HepG2 (cell line): ENCODE results near the gene TMF1. TPM values are rescaled to one million over a fixed set of nuclear protein-coding genes. Genes with fewer than 3 reads are reported as not detected.

Experiments used
- E2F1 ChIP-seq: sonication (generic); formaldehyde crosslinking; IDR thresholded peaks from 2 replicates; pipeline ENCODE4 v1.5.0; 2020; ENCODE audit warnings: missing genetic modification reagents
- FOXM1 ChIP-seq: sonication (generic); formaldehyde crosslinking; IDR thresholded peaks from 2 replicates; pipeline ENCODE4 v1.5.0; 2020; ENCODE audit warnings: missing genetic modification reagents
- HMGA1 ChIP-seq: sonication (generic); formaldehyde crosslinking; conservative IDR thresholded peaks from 2 replicates; pipeline ENCODE4 v1.4.0; 2020; ENCODE audit warnings: missing genetic modification reagents
- HOXA9 ChIP-seq: sonication (generic); formaldehyde crosslinking; IDR thresholded peaks from 2 replicates; pipeline ENCODE4 v1.8.1; 2022; ENCODE audit warnings: missing genetic modification reagents, mild to moderate bottlenecking, moderate library complexity, borderline replicate concordance
- KAT2B ChIP-seq: fragments of 150-350 bp; IDR thresholded peaks from 2 replicates; pipeline ENCODE4 v1.6.1; 2014; ENCODE audit warnings: low read depth, low read length, borderline replicate concordance
- MAFK ChIP-seq, 2 experiments: IDR thresholded peaks in 1 of 2; conservative IDR thresholded peaks in 1 of 2; 2 replicates each; pipeline ENCODE4 v1.6.1; 2011; ENCODE audit warnings: improper control_type of control experiment in 2 of 2, low read length in 2 of 2
- NFE2L1 ChIP-seq: sonication (generic); formaldehyde crosslinking; IDR thresholded peaks from 2 replicates; pipeline ENCODE4 v1.4.0; 2020; ENCODE audit warnings: missing genetic modification reagents, mild to moderate bottlenecking, borderline replicate concordance
- NR2F2 ChIP-seq: IDR thresholded peaks from 2 replicates; pipeline ENCODE4 v1.6.1; 2012; ENCODE audit warnings: low read depth, inconsistent platforms, borderline replicate concordance
- PRPF4 ChIP-seq: fragments of 200-400 bp; formaldehyde crosslinking; IDR thresholded peaks from 2 replicates; pipeline ENCODE4 v1.6.1; 2016; ENCODE audit warnings: low read length, low read depth; ENCODE audit not compliant: poor library complexity, severe bottlenecking
- RBM22 ChIP-seq: fragments of 200-400 bp; formaldehyde crosslinking; optimal IDR thresholded peaks from 2 replicates; pipeline ENCODE3; 2017; ENCODE audit warnings: mild to moderate bottlenecking, low read length, moderate library complexity
- RFXANK ChIP-seq: IDR thresholded peaks from 2 replicates; pipeline ENCODE4 v1.6.1; 2016
- SKIL ChIP-seq: sonication (generic); formaldehyde crosslinking; IDR thresholded peaks from 2 replicates; pipeline ENCODE4 v1.8.0; 2022; ENCODE audit warnings: missing genetic modification reagents, mild to moderate bottlenecking, moderate library complexity, borderline replicate concordance
- SMAD9 ChIP-seq: sonication (generic); formaldehyde crosslinking; IDR thresholded peaks from 2 replicates; pipeline ENCODE4 v1.5.1; 2020; ENCODE audit warnings: mild to moderate bottlenecking, missing genetic modification reagents
- SNAPC2 ChIP-seq: sonication (generic); formaldehyde crosslinking; IDR thresholded peaks from 2 replicates; pipeline ENCODE4 v1.8.1; 2022; ENCODE audit warnings: mild to moderate bottlenecking, missing genetic modification reagents
- SOX6 ChIP-seq, 2 experiments: fragments of 450-650 bp in 1 of 2; sonication (generic) in 1 of 2; formaldehyde crosslinking in 1 of 2; IDR thresholded peaks; 2 replicates each; pipeline versions ENCODE4 v1.4.0 to v1.6.1; 2017 to 2020; ENCODE audit warnings: antibody characterized with exemption in 1 of 2, mild to moderate bottlenecking in 1 of 2, missing genetic modification reagents in 1 of 2
- SRY ChIP-seq: sonication (generic); formaldehyde crosslinking; IDR thresholded peaks from 2 replicates; pipeline ENCODE4 v1.8.0; 2022; ENCODE audit warnings: mild to moderate bottlenecking, missing genetic modification reagents
- TOE1 ChIP-seq: sonication (generic); formaldehyde crosslinking; IDR thresholded peaks from 2 replicates; pipeline ENCODE4 v1.4.0; 2020; ENCODE audit warnings: mild to moderate bottlenecking, missing genetic modification reagents
- TRIM24 ChIP-seq: sonication (generic); formaldehyde crosslinking; IDR thresholded peaks from 2 replicates; pipeline ENCODE4 v1.8.0; 2022; ENCODE audit warnings: mild to moderate bottlenecking, missing genetic modification reagents
- ZBTB25 ChIP-seq: IDR thresholded peaks from 2 replicates; pipeline ENCODE4 v1.6.1; 2018; ENCODE audit warnings: missing genetic modification reagents
- ZNF576 ChIP-seq: sonication (generic); formaldehyde crosslinking; IDR thresholded peaks from 2 replicates; pipeline ENCODE4 v1.4.0; 2020; ENCODE audit warnings: mild to moderate bottlenecking, missing genetic modification reagents
- ZNF709 ChIP-seq: sonication (generic); formaldehyde crosslinking; IDR thresholded peaks from 2 replicates; pipeline ENCODE4 v1.5.0; 2020; ENCODE audit warnings: mild to moderate bottlenecking, missing genetic modification reagents
- ZNF800 ChIP-seq: sonication (generic); formaldehyde crosslinking; IDR thresholded peaks from 2 replicates; pipeline ENCODE4 v1.4.0; 2020; ENCODE audit warnings: missing genetic modification reagents
- ZNF839 ChIP-seq: sonication (generic); formaldehyde crosslinking; IDR thresholded peaks from 2 replicates; pipeline ENCODE4 v1.4.0; 2020; ENCODE audit warnings: missing genetic modification reagents, mild to moderate bottlenecking, borderline replicate concordance
- ZSCAN31 ChIP-seq: sonication (generic); formaldehyde crosslinking; IDR thresholded peaks from 2 replicates; pipeline ENCODE4 v1.5.0; 2020; ENCODE audit warnings: low read depth, mild to moderate bottlenecking, missing genetic modification reagents
- polyA plus RNA-seq, 8 experiments: library from polyadenylated mRNA; depleted of rRNA in 3 of 8; stranded (reverse) in 7 of 8; unstranded in 1 of 8; fragments of >200 nt; fragmentation: Illumina TruSeq in 4 of 8; extraction: Trizol in 4 of 8; gene quantifications; 2 replicates each; pipeline versions ENCODE4 v1.2.1 to v1.2.3, GENCODE V29; 2011 to 2016; ENCODE audit warnings: low read depth in 4 of 8, missing spikeins in 1 of 8, mixed read lengths in 1 of 8; ENCODE audit not compliant: insufficient read depth in 1 of 8
- total RNA-seq, 5 experiments: library from RNA; depleted of rRNA; stranded (reverse); fragments of >200 nt; fragmentation: Illumina TruSeq; extraction: Trizol; gene quantifications; 2 replicates each; pipeline ENCODE4 v1.2.3, GENCODE V29; 2016; ENCODE audit warnings: low read depth in 1 of 5

Gene TMF1
- total and polyA plus RNA-seq, 2 of the 13 experiments (the other 11 are each of a cell fraction or from before 2014, with no cell fraction given) = 12.1 to 38.4 TPM

- no peak for TF ChIP-seq SKIL (CRISPR knock-in tag)
- TF ChIP-seq TRIM24 (CRISPR knock-in tag) = no peak
- no peak for TF ChIP-seq ZSCAN31 (CRISPR knock-in tag)
- no peak for TF ChIP-seq HMGA1 (CRISPR knock-in tag)
- no peak for TF ChIP-seq RBM22
- no peak; the same call in 1 of the 2 replicates for TF ChIP-seq E2F1 (CRISPR knock-in tag)
- no peak; the same call in 1 of the 2 replicates for TF ChIP-seq ZNF709
- TF ChIP-seq MAFK (conservative IDR thresholded peaks at IDR 0.05 in 1 of 2, IDR thresholded peaks at IDR 0.05 in 1 of 2; ENCODE audit: low read length in 2 of 2) = no peak
- no peak for TF ChIP-seq ZBTB25 (CRISPR knock-in tag)
- TF ChIP-seq KAT2B = no peak
- TF ChIP-seq ZNF839 = no peak
- TF ChIP-seq FOXM1 (CRISPR knock-in tag) = no peak
- TF ChIP-seq SOX6 (IDR thresholded peaks at IDR 0.05) = no peak
- peak; percentile 52; the same call in 1 of the 2 replicates for TF ChIP-seq SOX6 (CRISPR knock-in tag; IDR thresholded peaks at IDR 0.05)
- TF ChIP-seq SMAD9 (CRISPR knock-in tag) = no peak
- TF ChIP-seq NFE2L1 (CRISPR knock-in tag) = no peak
- no peak for TF ChIP-seq PRPF4
- no peak for TF ChIP-seq RFXANK (CRISPR knock-in tag)
- TF ChIP-seq SRY (CRISPR knock-in tag) = no peak; the same call in 1 of the 2 replicates
- no peak for TF ChIP-seq SNAPC2
- no peak for TF ChIP-seq ZNF800 (CRISPR knock-in tag)
- no peak for TF ChIP-seq NR2F2
- no peak for TF ChIP-seq TOE1 (CRISPR knock-in tag)
- TF ChIP-seq HOXA9 = no peak
- TF ChIP-seq ZNF576 = no peak
These were observed 32.4 kb upstream of the TMF1 start, which contains the start of gene ARL6IP5 (continued) for GRCh38 chr3:69084326-69085167.
